ENCODE results near the gene SRP72.
"Not testable (repeated sequence)": the region's sequence is repeated elsewhere in the genome, so short reads cannot be mapped to it uniquely, and the experiment has no call there.

The SRP72 gene, protein sequence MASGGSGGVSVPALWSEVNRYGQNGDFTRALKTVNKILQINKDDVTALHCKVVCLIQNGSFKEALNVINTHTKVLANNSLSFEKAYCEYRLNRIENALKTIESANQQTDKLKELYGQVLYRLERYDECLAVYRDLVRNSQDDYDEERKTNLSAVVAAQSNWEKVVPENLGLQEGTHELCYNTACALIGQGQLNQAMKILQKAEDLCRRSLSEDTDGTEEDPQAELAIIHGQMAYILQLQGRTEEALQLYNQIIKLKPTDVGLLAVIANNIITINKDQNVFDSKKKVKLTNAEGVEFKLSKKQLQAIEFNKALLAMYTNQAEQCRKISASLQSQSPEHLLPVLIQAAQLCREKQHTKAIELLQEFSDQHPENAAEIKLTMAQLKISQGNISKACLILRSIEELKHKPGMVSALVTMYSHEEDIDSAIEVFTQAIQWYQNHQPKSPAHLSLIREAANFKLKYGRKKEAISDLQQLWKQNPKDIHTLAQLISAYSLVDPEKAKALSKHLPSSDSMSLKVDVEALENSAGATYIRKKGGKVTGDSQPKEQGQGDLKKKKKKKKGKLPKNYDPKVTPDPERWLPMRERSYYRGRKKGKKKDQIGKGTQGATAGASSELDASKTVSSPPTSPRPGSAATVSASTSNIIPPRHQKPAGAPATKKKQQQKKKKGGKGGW

DNA sequence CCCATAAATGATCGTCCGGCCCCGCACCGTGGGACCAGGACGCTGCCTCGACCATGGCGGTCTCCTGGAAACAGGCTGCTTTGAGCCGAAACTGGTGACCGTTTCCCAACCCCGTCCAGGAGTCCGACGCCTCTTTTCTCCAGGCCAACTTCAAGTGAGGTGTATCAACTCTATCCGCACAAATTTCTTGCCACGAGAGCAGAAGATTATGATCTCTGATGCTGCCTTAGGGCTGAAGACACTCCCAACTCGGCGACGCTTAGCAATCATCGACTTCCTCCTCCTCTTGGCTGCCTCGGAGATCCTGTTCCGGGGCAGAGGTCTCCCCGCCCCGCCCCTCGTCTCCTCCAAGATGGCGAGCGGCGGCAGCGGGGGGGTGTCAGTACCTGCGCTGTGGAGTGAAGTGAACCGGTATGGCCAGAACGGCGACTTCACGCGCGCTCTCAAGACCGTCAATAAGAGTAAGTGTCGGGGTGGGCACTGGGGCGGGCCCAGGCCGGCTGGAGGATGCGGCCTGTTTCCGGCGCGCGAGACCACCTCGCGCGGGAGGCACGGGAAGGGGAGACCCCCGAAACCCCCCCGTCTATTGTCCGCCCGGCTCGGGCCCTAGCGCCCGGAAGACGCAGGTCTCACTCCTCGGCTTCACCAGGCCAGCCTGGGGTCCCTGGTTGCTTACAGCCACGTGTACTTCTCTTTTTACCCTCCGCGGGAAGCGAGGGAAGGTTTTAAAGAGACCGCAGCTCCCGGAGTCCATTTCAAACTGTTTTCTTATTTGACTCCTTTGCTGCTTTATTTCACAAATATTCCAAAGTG is at the start of gene SRP72:
Gene SRP72, plus strand, starts transcription at position 334 of the 813 bp plus-strand sequence. Its CDS starts 19 bp downstream, at position 353.
- peak; percentile 85 for DNase-seq (ENCODE audit: low spot score)

DNA sequence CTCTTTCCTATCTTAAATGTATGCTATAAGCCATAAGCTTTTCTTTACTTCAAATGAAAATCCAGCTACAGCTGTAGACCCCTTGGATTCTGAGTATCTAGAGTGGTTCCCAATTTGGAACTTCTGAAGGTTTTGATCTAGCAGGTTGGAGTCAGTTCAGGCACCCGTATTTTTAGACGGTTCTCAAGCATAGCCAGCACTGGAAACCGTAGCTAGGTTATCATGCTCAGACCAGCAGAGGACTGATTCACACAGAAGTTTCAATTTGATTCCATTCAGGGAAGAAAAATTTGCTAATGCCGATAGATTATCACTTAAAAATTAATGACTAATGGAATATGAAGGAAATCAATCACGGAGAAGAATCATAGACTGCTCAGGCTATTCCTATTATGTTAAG is 43.2 kb upstream of the SRP72 start:
- DNase-seq (ENCODE audit: low spot score), result no peak

DNA sequence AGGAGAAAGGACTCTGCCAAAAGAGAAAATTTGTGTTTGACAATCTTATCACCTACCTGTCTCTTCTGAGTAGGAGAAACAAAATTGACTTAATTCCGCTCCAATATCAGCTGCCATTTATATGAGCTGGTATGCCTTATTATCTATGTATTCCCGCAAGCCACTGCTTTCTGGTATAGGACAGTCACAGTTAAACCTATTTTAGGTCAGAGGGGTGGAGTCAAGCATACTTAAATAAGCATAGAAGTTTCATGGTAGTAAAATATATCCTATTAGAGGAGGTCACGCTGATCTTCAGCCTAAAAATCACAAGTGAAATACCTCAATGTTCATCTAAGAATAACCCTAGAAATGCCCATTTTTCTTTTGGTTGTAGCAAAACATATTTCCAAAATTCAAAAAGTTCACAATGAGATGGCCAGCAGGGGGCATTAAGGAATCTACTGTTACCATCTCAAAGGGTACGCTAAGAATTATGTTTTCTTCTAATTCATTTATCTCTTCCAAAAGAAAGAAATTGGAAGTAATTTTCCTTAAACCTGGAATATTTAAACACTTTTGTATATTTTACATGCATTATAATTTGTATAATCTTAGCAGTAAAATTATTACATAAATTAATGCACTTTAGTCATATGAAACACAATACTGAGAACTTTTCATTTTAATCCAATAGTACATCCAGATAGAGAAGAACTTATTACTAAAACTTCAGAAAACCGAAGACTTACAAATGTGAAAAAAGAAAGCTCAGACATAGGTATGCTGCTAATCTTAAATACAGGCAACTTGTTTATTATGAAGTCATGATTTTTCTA is 42.5 kb upstream of the SRP72 start:
- no peak for DNase-seq (ENCODE audit: low spot score)

DNA sequence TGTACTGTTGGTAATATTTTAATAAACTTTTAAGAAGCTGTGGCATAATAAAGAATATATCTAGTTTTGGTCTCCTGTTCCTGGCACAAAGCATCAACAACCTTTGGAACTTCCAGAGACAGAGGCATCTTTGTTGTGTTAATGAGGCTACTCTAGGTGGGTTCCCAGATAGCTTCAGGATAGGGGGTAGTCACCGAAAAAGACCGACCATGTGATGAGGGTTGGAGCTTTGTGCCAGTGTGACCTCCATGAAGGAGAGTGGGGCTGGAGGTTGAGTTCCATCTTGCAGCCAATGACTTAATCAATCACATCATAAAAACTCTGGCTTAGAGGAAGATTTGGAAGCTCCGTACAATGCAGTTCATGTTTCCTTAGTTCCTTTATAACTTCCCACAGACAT is 41.9 kb upstream of the SRP72 start:
- no peak for DNase-seq (ENCODE audit: low spot score)

DNA sequence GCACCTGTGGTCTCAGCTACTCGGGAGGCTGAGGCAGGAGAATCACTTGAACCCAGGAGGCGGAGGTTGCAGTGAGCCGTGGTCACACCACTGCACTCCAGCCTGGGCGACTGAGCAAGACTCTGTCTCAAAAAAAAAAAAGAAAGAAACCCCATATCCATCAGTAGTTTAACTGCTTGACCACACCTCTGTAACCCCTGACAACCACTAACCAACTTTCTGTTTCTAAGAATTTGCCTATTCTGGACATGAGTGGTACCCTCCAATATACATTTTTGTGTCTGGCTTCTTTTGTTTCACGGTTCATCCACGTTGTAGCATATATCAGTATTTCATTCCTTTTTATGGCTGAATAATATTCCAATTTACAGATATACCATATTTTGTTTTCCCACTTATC is 41.1 kb upstream of the SRP72 start:
- no peak for DNase-seq (ENCODE audit: low spot score)

DNA sequence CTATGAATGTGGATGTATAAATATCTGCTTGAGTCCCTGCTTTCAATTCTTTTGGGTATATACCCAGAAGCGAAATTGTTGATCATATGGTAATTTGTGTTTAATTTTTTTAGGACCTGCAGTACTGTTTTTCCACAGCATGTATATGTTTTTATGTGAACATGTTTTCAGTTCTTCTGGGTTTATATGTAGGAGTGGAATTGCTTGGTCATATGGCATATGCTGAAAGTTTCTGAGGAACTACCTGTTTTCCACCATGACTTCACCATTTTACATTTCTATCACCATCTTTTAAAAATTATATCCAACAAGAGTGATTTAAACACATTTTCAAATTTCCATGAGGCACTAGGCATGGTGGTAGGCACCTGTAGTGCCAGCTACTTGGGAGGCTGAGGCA is 40.2 kb upstream of the SRP72 start:
- no peak for DNase-seq (ENCODE audit: low spot score)

DNA sequence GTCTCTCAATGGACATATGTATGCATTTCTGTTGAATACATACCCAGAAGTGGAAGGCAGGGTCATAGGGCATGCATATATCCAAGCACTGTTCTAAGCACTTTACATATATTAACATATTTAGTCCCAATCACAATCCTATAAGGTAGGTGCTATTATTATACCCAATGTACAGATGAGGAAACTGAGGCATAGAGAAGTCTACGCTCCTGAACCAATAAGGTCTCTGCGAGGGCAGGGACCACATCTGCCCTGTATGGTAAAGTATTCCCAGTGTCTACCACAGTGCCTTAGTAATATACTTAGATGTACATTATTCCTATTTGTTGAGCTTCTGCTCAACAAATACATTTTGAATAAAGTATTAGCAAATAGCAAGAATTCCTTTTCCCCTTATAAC is 37.2 kb upstream of the SRP72 start:
- no peak for DNase-seq (ENCODE audit: low spot score)

DNA sequence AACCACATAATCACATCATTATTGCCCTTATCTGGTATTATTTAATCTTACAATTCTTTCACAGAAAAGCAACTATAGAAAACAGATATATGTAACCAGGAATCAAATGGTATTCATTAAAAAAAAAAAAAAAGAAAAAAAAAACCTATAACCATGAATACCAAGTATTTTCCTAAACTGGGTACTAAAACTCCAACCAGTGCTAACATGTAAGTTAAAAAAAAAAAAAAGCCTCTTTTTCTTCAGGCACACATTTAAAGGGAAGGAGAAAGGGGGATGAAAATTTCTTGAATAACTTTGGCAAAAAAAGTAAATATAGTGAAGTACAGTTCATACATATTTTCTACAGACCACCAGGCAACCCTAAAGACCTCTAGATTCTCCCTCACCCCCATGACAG is 34.1 kb upstream of the SRP72 start:
- no peak for DNase-seq (ENCODE audit: low spot score)

DNA sequence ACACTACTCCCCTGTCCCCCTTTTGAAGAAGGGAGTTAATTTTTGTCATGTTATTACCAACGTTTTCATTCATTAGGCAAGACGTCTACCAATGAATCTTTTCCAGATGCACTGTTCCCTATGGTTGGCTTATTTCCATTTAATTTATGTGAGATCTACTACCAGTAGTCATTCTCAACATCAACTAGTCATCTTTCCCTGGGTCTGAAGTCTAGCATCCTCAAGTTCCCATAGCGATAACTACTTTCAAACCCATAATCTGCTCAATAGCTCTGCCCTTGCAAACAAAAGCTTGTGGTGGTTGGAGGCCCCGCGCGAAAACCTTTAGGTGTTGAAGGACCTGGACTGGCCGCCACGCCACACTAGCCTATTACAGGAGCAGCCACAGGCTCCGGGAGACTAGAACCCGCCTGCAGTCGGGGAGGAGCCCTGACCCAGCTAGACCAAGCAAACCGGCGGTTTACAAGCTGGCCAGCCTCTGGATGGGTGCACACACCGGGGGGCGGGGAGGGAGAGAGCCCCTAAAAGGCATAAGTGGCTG is 32.7 kb upstream of the SRP72 start:
- DNase-seq (ENCODE audit: low spot score), result peak; percentile 40

DNA sequence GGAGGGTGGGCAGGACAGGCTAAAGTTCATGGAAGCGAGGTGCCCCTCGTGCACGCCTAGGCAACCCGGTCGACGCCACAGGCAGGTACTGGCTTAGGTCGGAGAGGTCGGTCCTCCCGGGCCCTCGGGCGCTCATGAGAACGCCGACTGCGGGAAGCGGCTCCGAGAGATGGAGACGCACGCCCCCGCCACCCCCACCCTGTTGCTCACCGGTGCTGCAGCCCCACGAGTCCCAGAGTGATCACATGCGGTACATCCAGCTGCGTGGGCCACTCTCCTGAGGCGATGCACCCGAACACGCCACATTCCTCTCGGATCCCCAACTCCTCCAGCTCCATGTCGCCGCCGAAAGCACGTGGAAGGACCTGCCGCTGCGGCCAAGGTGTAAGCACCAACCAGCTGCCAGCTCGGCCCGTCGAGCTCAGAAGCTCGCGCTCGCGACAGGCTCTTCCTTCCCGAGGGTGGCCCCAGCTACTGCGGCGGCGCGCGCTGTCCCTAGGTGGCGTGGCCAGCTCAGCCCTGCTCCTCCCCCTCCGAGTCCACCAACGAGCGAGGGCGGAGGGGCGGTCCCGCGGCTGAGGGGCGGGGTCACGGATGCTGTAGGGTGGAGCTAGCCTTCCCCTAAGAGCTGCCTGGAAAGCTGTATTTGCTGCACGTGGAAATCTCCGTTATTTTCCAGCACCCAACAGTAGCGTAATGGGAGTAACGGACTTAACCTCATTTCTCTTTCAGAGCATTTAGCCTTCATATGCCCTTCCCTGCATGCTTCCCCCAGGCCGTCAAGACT is 32.1 kb upstream of the SRP72 start, which contains the start of gene PPAT:
Gene PPAT, minus strand, starts transcription at position 476 of the 787 bp plus-strand sequence. Its CDS starts 138 bp downstream, at position 338.
- DNase-seq (ENCODE audit: low spot score), result peak; percentile 95

DNA sequence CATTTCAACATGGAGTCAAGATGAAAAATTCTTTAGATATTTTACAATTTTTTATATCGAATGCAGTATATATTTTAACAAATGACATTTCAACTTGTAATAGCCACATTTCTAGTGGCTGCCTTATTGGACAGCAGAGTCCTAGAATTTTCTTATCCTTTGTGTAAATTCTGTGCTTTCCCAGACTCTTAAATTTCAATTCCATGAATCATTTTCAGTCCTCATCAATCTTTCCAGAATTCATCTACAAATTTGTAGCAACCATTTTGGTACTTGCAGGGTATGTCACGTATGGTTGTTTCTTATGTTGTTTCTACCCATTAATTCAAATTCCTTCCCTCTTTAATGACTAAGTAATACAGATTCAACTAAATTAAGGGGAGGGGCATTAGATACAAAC is 28.7 kb upstream of the SRP72 start:
- DNase-seq (ENCODE audit: low spot score), result no peak

DNA sequence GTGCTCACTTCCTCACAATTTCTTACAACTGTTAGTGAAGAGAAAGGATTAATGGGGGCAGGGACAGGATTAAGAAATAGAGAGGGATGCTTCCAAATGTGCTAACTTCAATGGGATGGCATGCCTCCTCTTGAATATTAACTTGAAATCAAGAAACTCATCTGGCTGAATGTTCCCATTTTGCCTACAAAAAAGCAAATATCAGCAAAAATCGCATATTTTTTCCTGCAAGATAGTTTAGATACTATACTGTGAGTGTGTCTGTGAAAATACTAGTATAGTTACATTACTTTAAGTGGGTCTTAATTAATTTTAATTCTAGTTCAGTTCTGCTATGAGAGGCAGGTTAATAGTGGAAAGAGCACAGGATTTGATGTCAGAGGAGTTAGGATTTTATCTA is 26.4 kb upstream of the SRP72 start:
- no peak for DNase-seq (ENCODE audit: low spot score)

DNA sequence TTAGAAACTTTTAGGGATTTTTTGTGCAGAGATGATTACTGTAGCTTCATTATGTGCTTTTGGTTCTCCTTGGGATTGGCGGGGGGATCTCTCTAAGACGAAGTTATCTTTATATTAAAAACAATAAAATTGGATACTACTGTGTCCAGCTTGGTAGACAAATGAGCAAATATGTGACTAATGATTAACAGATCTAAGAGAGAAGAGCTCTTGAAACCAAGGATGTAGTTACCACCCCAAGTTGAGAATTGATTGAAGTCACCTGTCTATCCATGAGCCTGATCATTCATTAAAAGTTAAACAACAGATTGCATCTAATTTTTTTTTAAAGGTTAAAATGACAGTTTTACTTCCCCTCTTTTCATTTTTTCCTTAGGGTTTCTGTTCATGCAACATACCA is 22.7 kb upstream of the SRP72 start:
- DNase-seq (ENCODE audit: low spot score), result no peak

DNA sequence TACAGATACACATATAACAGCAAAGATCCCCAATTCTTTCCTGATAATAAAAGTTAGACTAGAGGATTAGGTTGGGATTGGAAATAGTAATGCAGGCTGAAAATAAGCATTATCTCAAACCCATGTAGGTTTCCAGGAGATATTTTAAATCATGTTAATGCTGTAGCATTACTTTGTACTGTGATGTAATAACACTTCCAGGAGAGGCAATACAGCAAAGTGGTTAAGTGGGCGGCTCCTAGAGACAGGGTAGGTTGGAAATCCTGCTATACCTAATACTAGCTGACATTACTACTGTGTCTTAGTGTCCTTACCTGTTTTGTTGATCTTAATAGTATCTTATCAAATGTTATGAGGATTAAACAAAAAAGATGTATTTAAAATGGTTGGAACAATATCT is 21.7 kb upstream of the SRP72 start:
- no peak for DNase-seq (ENCODE audit: low spot score)

DNA sequence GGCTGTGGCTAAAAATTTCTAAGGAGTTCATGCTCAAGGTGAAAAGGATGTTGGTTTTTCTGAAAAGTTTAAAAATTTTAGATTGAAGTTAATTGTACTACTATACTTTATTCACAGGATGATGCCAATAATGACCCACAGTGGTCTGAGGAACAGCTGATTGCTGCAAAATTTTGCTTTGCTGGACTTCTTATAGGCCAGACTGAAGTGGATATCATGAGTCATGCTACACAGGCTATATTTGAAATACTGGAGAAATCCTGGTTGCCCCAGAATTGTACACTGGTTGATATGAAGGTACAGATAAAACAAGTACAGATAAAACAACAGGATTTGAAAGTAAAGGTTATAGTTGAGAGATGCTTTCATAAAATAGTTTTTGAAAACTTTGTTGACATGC is 19.1 kb upstream of the SRP72 start:
- no peak for DNase-seq (ENCODE audit: low spot score)

DNA sequence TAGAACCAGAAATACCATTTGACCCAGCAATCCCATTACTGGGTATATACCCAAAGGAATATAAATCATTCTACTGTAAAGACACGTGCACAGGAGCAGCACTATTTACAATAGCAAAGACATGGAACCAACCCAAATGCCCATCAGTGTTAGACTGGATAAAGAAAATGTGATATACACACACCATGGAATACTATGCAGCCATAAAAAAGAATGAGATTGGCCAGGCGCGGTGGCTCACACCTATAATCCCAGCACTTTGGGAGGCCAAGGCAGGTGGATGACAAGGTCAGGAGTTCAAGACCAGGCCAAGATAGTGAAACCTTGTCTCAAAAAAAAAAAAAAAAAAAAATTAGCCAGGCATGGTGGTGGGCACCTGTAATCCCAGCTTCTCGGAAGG is 17.9 kb upstream of the SRP72 start:
- not testable (repeated sequence) for DNase-seq (ENCODE audit: low spot score)

DNA sequence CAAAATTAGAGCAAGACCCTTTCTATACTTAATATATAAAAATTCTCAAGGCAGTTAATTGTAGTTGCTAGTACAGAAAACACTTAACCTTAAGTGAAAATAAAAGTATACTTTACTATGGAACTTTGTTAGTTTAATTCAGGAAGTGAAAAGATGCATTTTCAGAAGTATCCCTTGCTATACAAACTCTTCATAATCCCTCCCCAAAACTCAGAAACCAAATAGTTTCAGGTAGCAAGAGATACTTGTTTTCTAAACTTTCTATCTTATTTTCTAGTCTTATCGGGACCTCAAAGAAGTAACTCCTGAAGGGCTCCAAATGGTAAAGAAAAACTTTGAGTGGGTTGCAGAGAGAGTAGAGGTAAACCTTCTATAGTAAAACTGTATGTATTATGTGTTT is 17.1 kb upstream of the SRP72 start:
- DNase-seq (ENCODE audit: low spot score), result no peak

DNA sequence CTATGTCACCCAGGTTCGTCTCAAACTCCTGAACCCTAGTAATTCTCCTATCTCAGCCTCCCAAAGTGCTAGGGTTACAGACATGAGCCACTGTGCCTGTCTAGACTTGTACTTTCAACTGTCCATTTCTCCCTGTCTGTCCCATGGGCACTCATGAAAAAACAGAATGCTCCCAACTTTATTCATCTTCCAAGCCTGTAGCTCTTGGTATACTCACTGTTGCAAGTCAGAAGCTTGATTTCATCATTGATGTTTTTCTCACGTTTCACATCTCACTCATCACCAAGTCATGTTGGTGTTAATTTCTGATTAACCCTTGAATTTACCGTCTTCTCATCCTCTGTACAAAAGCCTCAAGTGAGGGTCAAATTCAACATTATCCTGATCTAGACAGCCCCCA is 7.3 kb upstream of the SRP72 start:
- no peak for DNase-seq (ENCODE audit: low spot score)

DNA sequence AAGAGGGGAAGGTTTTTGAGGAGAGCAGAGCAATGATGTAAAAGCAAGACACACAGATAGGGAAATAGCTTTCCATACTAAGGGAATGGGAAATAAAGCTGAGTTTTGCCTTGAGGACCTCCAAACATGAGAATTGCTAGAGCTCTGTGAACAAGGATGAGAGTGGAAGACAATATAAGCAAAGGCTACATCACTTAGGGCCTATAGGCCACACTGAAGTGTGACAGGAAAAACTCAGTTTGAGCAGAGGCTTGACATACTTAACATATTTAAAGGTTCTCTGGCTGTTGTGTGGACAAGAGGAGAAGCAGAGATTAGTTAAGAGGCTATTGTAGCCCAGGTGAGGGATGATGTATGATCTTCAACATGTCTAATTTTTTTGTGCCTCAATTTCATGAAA is 5.3 kb upstream of the SRP72 start:
- DNase-seq (ENCODE audit: low spot score), result no peak

DNA sequence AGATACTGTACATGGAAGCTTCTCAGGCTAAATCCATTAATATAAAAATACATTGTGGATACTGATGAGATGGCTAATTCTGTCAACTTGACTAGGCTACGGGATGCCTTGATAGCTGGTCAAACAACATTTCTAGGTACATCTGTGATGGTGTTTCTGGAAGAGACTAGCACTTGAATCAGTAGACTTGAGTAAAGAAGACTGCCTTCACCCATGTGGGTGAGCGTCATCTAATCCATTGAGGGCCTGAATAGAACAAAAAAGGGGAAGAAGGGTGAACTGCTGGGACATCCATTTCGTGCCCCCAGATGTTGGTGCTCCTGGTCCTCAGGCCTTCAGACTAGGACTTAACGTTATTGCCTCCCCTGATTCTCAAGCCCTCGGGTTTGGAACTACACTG is 3.7 kb upstream of the SRP72 start:
- no peak for DNase-seq (ENCODE audit: low spot score)

DNA sequence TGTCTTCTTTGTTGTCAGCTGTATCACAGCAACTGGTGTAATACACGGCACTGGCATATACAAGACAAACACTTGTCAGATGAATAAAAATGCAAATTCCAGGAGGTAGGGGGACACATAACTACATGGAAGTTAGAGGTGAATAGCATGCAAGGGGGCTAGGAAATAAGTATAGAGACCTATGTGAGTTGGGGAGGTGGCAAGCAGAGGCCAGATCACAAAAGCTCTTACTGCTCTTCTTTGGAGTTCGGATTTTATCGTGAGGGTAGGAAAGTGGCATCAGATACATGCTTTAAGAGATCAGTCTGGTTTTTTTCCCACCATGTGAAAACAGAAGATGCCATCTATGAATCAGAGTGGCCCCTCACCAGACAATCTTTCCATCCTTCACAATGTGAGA is 2.8 kb upstream of the SRP72 start:
- DNase-seq (ENCODE audit: low spot score), result no peak

Data from kidney capillary endothelial cell (primary cell).